ENCODE data around the gene USP7. TPM values are rescaled to one million over a fixed set of nuclear protein-coding genes. Genes with fewer than 3 reads are reported as not detected.

The USP7 gene
- total and polyA plus RNA-seq, 9 donors = 28.1 to 104 (median 86.3) TPM

DNA sequence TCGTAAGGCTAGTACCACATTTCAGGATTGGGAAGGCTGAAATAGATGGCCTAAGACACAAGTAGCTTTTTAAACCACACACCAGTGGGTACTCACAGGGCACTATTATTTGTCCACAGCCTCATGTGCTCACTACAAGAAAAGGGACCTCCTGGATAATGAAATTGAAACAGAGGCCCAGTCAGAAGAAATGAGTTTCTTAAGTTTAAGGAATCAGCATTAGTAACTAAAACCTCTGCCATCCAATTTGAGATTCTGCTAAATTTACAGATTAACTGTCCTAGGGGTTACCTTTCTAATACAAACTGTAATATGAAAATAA, 3.0 kb downstream of the USP7 start:
- Histone ChIP-seq H3K9me3 (no peaks in the 10 kb centered on the region), H3K27me3 (no peaks in the 10 kb centered on the region), H3K4me1 (ENCODE audit: insufficient read depth) (peaks cover 36% of the 10 kb centered on the region), H3K36me3 (no peaks in the 10 kb centered on the region), H3K4me3 (no peak overlapping the region), H3K27ac (no peak overlapping the region)
- DNase-seq = no peak
- intact Hi-C loops (cut with DNase I) = loop anchor here in 1 of 4 donors (5.0 kb wide), 1 partner anchor 132 kb away; the partner anchor contains the start of gene HAPSTR1
- TF ChIP-seq EP300 (IDR thresholded peaks at IDR 0.05) (no peak), POLR2A (IDR thresholded peaks at IDR 0.05) (no peak)
- TF ChIP-seq, protein P1, sequence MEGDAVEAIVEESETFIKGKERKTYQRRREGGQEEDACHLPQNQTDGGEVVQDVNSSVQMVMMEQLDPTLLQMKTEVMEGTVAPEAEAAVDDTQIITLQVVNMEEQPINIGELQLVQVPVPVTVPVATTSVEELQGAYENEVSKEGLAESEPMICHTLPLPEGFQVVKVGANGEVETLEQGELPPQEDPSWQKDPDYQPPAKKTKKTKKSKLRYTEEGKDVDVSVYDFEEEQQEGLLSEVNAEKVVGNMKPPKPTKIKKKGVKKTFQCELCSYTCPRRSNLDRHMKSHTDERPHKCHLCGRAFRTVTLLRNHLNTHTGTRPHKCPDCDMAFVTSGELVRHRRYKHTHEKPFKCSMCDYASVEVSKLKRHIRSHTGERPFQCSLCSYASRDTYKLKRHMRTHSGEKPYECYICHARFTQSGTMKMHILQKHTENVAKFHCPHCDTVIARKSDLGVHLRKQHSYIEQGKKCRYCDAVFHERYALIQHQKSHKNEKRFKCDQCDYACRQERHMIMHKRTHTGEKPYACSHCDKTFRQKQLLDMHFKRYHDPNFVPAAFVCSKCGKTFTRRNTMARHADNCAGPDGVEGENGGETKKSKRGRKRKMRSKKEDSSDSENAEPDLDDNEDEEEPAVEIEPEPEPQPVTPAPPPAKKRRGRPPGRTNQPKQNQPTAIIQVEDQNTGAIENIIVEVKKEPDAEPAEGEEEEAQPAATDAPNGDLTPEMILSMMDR (IDR thresholded peaks at IDR 0.05) = no peak
- 0 to 14% (median 12%) methylated on average over 1 of the region's 1 CpG for WGBS, 3 donors

DNA sequence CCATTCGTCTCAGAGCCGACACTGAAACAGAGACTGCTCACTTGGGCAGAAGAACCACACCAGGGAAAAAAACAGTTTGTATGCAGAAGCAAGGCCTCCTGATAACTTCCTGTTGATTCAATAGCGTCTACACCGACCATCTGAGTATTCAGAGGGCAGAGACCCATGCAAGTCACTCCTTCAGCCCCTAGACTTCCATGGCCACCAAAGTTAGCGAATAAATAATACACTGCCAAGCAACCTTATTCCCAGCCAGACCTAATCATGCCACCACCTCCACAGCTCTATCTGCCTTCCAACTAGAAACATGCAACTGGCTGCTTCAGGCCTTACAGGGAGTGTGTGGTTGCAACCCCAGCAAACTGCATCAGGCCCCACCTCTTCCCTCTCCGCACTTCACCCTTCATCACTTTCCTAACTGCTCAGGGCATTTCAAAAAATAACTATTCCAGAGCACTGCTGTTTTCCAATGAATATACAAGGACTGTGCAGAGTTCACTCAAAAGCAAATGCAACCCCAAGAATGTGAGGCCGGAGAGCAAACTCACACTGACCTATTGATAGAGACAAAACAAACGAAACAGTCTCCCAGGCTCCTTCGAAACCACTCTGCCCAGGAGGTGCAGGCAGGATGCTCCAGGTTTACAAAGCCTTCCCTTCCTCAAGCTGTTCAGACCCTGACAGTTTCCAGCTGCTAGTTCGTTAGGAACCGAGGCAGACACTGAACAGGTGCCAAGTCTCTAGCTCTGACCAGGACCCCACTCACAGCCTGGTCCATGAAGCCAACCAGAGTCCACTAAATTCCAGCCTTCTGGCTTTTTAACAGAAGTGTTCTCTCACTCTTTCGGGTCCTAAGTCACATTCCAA, 3.6 kb downstream of the USP7 start:
- peak in 1 of 5 donors; percentile 36 for DNase-seq
- H3K4me1 ChIP-seq (ENCODE audit: insufficient read depth) = peaks cover 40% of the 10 kb centered on the region
- WGBS, 3 donors = 9 to 15% (median 11%) methylated on average over 12 of the region's 12 CpGs

DNA sequence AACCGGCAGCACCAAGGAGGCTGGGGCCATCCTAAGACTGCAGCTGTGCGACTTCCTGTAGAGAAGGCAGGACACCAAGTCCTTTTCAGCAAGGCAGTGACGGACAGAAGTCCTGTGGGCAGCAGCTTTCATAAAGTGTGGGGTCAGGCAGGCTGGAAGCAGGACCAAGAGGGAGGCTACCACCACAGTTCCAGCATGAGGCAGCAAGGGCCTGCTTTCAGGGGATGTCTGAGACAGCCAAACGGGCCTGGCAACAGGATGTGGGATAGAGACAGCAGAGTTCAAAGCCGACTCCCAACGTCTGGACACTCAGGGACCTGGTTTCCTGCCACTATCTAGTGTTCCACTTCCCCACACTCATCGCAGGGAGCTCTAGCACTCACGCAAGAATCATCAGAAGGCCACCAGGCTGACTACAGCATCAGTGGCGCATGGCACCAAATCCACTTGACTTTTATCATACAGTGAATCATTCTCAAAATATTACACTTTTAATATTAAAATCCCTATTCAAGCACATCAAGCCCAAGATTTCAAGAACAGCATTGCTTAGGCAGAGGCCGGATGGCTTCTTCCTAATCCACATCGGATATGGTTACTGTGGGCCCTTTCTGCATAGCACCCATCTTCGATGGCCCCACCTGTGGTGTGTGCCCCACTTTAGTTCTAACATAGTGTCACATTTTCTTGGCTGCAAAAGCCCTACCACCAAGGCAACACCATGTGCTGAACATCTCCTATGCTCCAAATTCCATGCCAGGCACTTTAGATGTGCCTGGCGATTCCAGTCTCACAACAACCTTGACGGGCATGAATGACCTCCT, 5.2 kb downstream of the USP7 start:
- DNase-seq = no peak
- intact Hi-C loops (cut with DNase I) = loop anchor here in 1 of 4 donors (5.0 kb wide), 1 partner anchor 134 kb away; the partner anchor contains the start of gene HAPSTR1
- Histone ChIP-seq H3K36me3 (no peaks in the 10 kb centered on the region), H3K9me3 (no peaks in the 10 kb centered on the region), H3K4me3 (no peak overlapping the region), H3K4me1 (ENCODE audit: insufficient read depth) (peaks cover 41% of the 10 kb centered on the region), H3K27ac (no peak overlapping the region), H3K27me3 (no peaks in the 10 kb centered on the region)
- no peak for TF ChIP-seq POLR2A (IDR thresholded peaks at IDR 0.05)
- TF ChIP-seq, protein P1 (IDR thresholded peaks at IDR 0.05) = no peak
- no peak for TF ChIP-seq EP300 (IDR thresholded peaks at IDR 0.05)
- 61 to 66% (median 64%) methylated on average over 14 of the region's 14 CpGs for WGBS, 3 donors

More for the DNA sequence above, 3.6 kb downstream of the USP7 start:
- Histone ChIP-seq H3K27ac (no peak overlapping the region), H3K4me3 (no peak overlapping the region), H3K9me3 (no peaks in the 10 kb centered on the region), H3K36me3 (no peaks in the 10 kb centered on the region), H3K27me3 (no peaks in the 10 kb centered on the region)
- TF ChIP-seq POLR2A (IDR thresholded peaks at IDR 0.05) = no peak
- no peak for TF ChIP-seq EP300 (IDR thresholded peaks at IDR 0.05)
- intact Hi-C loops (cut with DNase I) = loop anchor here in 2 of 4 donors (5.0 kb wide), 1 partner anchor 132 kb away; the partner anchor contains the start of gene HAPSTR1 (in 2 of the 2)

DNA sequence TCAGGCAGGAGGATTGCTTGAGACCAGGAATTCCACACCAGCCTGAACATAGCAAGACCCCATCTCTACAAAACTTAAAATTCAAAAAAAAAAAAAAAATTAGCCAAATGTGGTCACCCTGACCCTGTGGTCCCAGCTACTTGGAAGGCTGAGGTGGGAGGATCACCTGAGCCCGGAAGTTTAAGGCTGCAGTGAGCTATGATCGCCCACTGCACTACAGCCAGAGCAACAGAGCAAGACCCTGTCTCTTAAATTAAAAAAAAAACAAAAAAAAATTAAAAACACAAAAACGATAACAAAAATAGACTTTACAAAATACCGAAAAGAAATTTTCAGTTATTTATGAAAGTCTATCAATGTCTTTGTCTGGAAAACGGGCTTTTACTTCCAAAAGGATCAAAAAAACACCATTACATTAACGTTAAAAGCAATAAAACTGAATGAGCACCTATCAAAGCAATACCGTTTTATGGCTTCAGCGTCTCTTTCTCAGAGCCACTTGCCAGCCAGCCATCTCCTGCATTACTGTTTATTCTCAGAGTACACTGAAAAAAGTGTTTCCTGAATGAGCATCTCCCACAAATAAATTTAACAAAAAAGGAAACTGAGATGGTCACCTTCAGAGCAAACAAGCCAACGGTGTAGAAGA, 6.1 kb downstream of the USP7 start:
- H3K27ac ChIP-seq = no peak overlapping the region

More for the DNA sequence above, 6.1 kb downstream of the USP7 start:
- peaks cover 41% of the 10 kb centered on the region for H3K4me1 ChIP-seq (ENCODE audit: insufficient read depth)
- no peak for TF ChIP-seq POLR2A (IDR thresholded peaks at IDR 0.05)
- TF ChIP-seq EP300 (IDR thresholded peaks at IDR 0.05) = no peak
- TF ChIP-seq, protein P1 (IDR thresholded peaks at IDR 0.05) = no peak
- no peak overlapping the region for H3K4me3 ChIP-seq
- no peaks in the 10 kb centered on the region for H3K27me3 ChIP-seq
- DNase-seq = no peak
- intact Hi-C loops (cut with DNase I) = loop anchor here in 1 of 4 donors (5.0 kb wide), 1 partner anchor 135 kb away; the partner anchor contains the start of gene HAPSTR1
- 51 to 60% (median 59%) methylated on average over 9 of the region's 9 CpGs for WGBS, 3 donors
- no peaks in the 10 kb centered on the region for H3K9me3 ChIP-seq
- no peaks in the 10 kb centered on the region for H3K36me3 ChIP-seq

Data from ovary (tissue), 9 donors.